Hepatocyte (in vitro differentiated cells): ENCODE results near the gene PATE3. TPM values are rescaled to one million over a fixed set of nuclear protein-coding genes. Genes with fewer than 3 reads are reported as not detected.

Source experiments
- DNase-seq: peaks from one replicate; pipeline ENCODE4 v3.0.0-alpha.2; 2016; ENCODE audit warnings: low spot score
- H2AFZ ChIP-seq: fragments of 200-600 bp; sonication (generic); 2 replicates; pipeline ENCODE4 v1.6.0; 2016; ENCODE audit warnings: antibody characterized with exemption, mild to moderate bottlenecking
- H3K27ac ChIP-seq: fragments of 200-600 bp; sonication (generic); 2 replicates; pipeline ENCODE4 v1.5.1; 2016; ENCODE audit warnings: mild to moderate bottlenecking
- H3K27me3 ChIP-seq: fragments of 200-600 bp; sonication (generic); 2 replicates; pipeline ENCODE4 v1.6.1; 2016
- H3K36me3 ChIP-seq: fragments of 200-600 bp; sonication (generic); replicated peaks from 2 replicates; pipeline ENCODE4 v1.5.1; 2016; ENCODE audit warnings: low read depth; ENCODE audit not compliant: insufficient read depth
- H3K4me1 ChIP-seq: fragments of 200-600 bp; sonication (generic); 2 replicates; pipeline ENCODE4 v1.5.1; 2016; ENCODE audit warnings: mild to moderate bottlenecking, moderate library complexity; ENCODE audit not compliant: insufficient read depth
- H3K4me2 ChIP-seq: fragments of 200-600 bp; sonication (generic); 2 replicates; pipeline ENCODE4 v1.6.0; 2016
- H3K4me3 ChIP-seq: fragments of 200-600 bp; sonication (generic); 2 replicates; pipeline ENCODE4 v1.5.1; 2016; ENCODE audit warnings: mild to moderate bottlenecking
- H3K79me2 ChIP-seq: fragments of 200-600 bp; sonication (generic); 2 replicates; pipeline ENCODE4 v1.6.0; 2017; ENCODE audit warnings: mild to moderate bottlenecking
- H3K9me2 ChIP-seq: fragments of 200-600 bp; sonication (generic); replicated peaks from 2 replicates; pipeline ENCODE4 v1.6.0; 2017; ENCODE audit warnings: mild to moderate bottlenecking; ENCODE audit not compliant: insufficient read depth
- H3K9me3 ChIP-seq: fragments of 200-600 bp; sonication (generic); 2 replicates; pipeline ENCODE4 v1.5.1; 2016; ENCODE audit warnings: low read depth, mild to moderate bottlenecking
- H4K20me1 ChIP-seq: fragments of 200-600 bp; sonication (generic); 2 replicates; pipeline ENCODE4 v1.6.0; 2016; ENCODE audit warnings: mild to moderate bottlenecking; ENCODE audit not compliant: insufficient read depth, poor library complexity, severe bottlenecking
- CTCF ChIP-seq: fragments of 200-600 bp; sonication (generic); IDR thresholded peaks from 2 replicates; pipeline ENCODE4 v1.5.1; 2016; ENCODE audit warnings: antibody characterized with exemption, mild to moderate bottlenecking; ENCODE audit not compliant: poor library complexity
- EZH2 ChIP-seq: fragments of 200-600 bp; sonication (generic); IDR thresholded peaks from 2 replicates; pipeline ENCODE4 v1.6.1; 2016; ENCODE audit warnings: antibody characterized with exemption, mild to moderate bottlenecking, borderline replicate concordance
- EZH2phosphoT487 ChIP-seq: fragments of 200-600 bp; sonication (generic); IDR thresholded peaks from one replicate; pipeline ENCODE4 v1.6.1; 2018; ENCODE audit warnings: antibody characterized with exemption, mild to moderate bottlenecking, low read depth, moderate library complexity; ENCODE audit not compliant: unreplicated experiment, severe bottlenecking
- WGBS: methylation state at CpG from one replicate; pipeline ENCODE4 v1.1.6; 2016; ENCODE audit warnings: low lambda C conversion rate; ENCODE audit errors: missing lambda C conversion rate; 5-methylcytosine and 5-hydroxymethylcytosine counted together
- polyA plus RNA-seq: library from polyadenylated mRNA; unstranded; fragments of >200 nt; fragmentation: Nextera tagmentation; extraction: Ambion mirVana; gene quantifications from 2 replicates; pipeline ENCODE4 v1.2.1, GENCODE V29; 2016
- total RNA-seq: library from RNA; depleted of rRNA; stranded (reverse); fragments of >200 nt; gene quantifications from 2 replicates; pipeline ENCODE4 v1.2.3, GENCODE V29; 2014

Gene PATE3
- total and polyA plus RNA-seq, 2 experiments from 2014 or later, result not detected

- no peak overlapping the region for H3K27ac ChIP-seq
- no peak for DNase-seq
- no peaks in the 10 kb centered on the region for H3K4me1 ChIP-seq
- H3K9me2 ChIP-seq, result no peaks in the 10 kb centered on the region
- 77% methylated on average over 2 of the region's 2 CpGs for WGBS
- H4K20me1 ChIP-seq, result no peaks in the 10 kb centered on the region
- no peaks in the 10 kb centered on the region for H3K36me3 ChIP-seq
- TF ChIP-seq EZH2, result no peak
- no peak for TF ChIP-seq CTCF
- TF ChIP-seq EZH2phosphoT487, result no peak
- no peak overlapping the region for H3K4me3 ChIP-seq
- H3K79me2 ChIP-seq, result no peaks in the 10 kb centered on the region
- H3K27me3 ChIP-seq, result no peaks in the 10 kb centered on the region
- H3K4me2 ChIP-seq, result no peak overlapping the region
- no peak overlapping the region for H2AFZ ChIP-seq
- peaks cover 7% of the 10 kb centered on the region for H3K9me3 ChIP-seq
These were observed 11.9 kb downstream of the PATE3 start for GRCh38 chr11:125799808-125800207.

- Histone ChIP-seq H3K79me2 (no peaks in the 10 kb centered on the region), H2AFZ (no peak overlapping the region), H3K4me1 (no peaks in the 10 kb centered on the region), H3K27ac (no peak overlapping the region), H3K36me3 (no peaks in the 10 kb centered on the region), H3K27me3 (no peaks in the 10 kb centered on the region), H3K9me2 (no peaks in the 10 kb centered on the region), H3K9me3 (peaks cover 7% of the 10 kb centered on the region), H4K20me1 (no peaks in the 10 kb centered on the region), H3K4me2 (no peak overlapping the region), H3K4me3 (no peak overlapping the region)
- TF ChIP-seq CTCF (no peak), EZH2phosphoT487 (no peak), EZH2 (no peak)
- 92% methylated on average over 1 of the region's 1 CpG for WGBS
- no peak for DNase-seq
These were observed 14.5 kb downstream of the PATE3 start for GRCh38 chr11:125802387-125802786.

GRCh38 chr11:125807909-125808308 is 20.0 kb downstream of the PATE3 start:
- H3K4me3 ChIP-seq, result no peak overlapping the region
- no peaks in the 10 kb centered on the region for H3K27me3 ChIP-seq
- no peak overlapping the region for H3K27ac ChIP-seq
- H4K20me1 ChIP-seq, result no peaks in the 10 kb centered on the region
- H3K79me2 ChIP-seq, result no peaks in the 10 kb centered on the region
- no peak overlapping the region for H2AFZ ChIP-seq
- TF ChIP-seq EZH2phosphoT487, result no peak
- TF ChIP-seq CTCF, result no peak
- no peak for TF ChIP-seq EZH2
- no peaks in the 10 kb centered on the region for H3K36me3 ChIP-seq
- no peaks in the 10 kb centered on the region for H3K9me3 ChIP-seq
- no peak overlapping the region for H3K4me2 ChIP-seq
- 88% methylated on average over 1 of the region's 1 CpG for WGBS
- no peak for DNase-seq
- no peaks in the 10 kb centered on the region for H3K9me2 ChIP-seq
- no peaks in the 10 kb centered on the region for H3K4me1 ChIP-seq

GRCh38 chr11:125833016-125833415 is 45.1 kb downstream of the PATE3 start, which contains the start of gene PATE4:
TSS of gene PATE4 (plus strand) at chr11:125833316. CDS start at chr11:125833360, 44 bp downstream.
- TF ChIP-seq EZH2phosphoT487 (no peak), EZH2 (no peak), CTCF (no peak)
- no peaks in the 10 kb centered on the region for H3K9me2 ChIP-seq
- no peaks in the 10 kb centered on the region for H3K79me2 ChIP-seq
- no peaks in the 10 kb centered on the region for H4K20me1 ChIP-seq
- no peak within 1 kb of the TSS for H3K4me3 ChIP-seq
- no peaks in the 10 kb centered on the region for H3K9me3 ChIP-seq
- no peak within 1 kb of the TSS for H3K4me2 ChIP-seq
- no peak within 1 kb of the TSS for H2AFZ ChIP-seq
- no peaks in the 10 kb centered on the region for H3K4me1 ChIP-seq
- H3K36me3 ChIP-seq, result no peaks in the 10 kb centered on the region
- no peak for DNase-seq
- 43% methylated on average over 3 of the region's 3 CpGs for WGBS
- no peak within 1 kb of the TSS for H3K27ac ChIP-seq
- H3K27me3 ChIP-seq, result no peaks in the 10 kb centered on the region
